Endothelial cell of hepatic sinusoid (primary cell): ENCODE measurements around the gene SEPHS1.
"Not testable (repeated sequence)": the region's sequence is repeated elsewhere in the genome, so short reads cannot be mapped to it uniquely, and the experiment has no call there.

ENCODE experiments used
- in situ Hi-C: cut with HindIII; loops from 2 replicates; pipeline ENCODE4 v1.10.0; 2017; ENCODE audit warnings: low sequenced_read_pairs

SEPHS1 gene, protein sequence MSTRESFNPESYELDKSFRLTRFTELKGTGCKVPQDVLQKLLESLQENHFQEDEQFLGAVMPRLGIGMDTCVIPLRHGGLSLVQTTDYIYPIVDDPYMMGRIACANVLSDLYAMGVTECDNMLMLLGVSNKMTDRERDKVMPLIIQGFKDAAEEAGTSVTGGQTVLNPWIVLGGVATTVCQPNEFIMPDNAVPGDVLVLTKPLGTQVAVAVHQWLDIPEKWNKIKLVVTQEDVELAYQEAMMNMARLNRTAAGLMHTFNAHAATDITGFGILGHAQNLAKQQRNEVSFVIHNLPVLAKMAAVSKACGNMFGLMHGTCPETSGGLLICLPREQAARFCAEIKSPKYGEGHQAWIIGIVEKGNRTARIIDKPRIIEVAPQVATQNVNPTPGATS

DNA sequence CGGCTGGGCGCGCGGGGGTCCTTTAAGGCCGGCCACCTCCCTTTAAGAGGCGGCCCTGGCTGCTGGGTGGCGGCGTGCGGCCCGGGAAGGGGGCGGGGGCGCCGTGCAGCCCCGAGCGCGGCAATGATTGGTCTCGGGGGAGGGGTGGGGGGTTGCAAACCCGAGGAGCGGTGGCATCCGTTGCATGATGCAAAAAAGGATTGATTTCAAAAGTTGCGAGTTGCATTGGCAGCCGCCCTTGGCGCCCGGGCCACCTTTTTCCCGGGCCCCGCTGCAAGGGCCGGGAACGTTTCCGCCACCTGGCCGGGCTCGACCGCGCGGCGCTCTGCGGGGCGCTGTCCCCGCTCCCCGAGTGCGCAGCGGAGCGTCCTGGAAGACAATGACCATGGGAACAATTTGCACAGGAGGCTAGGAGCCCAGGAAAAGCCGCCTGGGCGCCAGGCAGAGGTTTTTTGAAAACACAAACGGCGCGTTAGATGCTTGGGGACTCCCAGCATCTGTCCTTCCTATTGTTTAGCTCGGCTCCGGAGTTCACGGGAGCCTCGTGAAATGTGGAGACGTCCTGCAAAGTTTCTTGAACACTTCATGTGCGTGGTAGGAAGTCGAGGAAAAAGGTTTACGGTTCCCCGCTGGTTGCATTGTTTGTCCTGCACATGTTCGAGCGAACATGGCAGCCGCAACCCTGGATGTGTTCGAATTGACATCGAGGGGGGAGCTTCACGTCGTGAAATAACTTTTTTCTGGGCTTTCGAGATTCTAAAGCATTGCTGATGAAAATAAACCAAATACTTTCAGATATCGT is at the start of gene SEPHS1:
Gene SEPHS1 (minus strand): TSS at position 78 of the 802 bp plus-strand sequence. CDS start 3,343 bp downstream, outside the sequence.
- in situ Hi-C loops, result no loop called here

DNA sequence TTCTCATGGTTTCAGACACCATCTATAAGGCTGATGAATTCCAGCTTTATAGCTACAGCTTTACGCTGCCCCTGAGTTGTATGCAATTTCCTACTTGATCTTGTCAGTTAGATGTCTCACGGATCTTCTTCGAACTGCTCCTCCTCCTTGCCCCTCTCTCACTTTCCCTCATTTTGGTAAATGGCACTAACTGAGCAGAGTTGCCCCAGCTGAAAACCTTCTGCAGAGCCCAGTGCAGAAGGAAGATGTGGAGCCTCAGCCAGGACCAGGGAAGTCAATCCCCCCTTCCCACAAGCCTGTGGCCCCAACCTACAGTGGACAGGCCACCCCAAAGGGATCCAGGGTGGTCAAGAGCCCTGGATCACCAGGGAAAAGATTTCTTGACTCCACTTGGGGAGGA is 49.0 kb upstream of the SEPHS1 start:
- in situ Hi-C loops, result no loop called here

DNA sequence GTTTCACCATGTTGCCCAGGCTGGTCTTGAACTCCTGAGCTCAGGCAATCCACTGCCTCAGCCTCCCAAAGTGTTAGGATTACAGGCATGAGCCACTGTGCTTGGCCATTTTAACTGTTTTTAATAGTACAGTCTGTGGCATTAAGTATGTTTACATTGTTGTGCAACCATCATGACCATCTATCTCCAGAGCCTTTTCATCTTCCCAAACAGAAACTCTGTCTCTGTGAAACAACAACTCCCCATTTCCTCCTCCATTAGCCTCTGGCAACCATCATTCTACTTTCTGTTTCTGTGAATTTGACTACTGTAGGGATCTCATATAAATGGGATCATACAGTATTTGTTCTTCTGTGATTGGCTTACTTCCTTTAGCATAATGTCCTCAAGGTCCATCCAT is 48.3 kb upstream of the SEPHS1 start:
- in situ Hi-C loops, result no loop called here

DNA sequence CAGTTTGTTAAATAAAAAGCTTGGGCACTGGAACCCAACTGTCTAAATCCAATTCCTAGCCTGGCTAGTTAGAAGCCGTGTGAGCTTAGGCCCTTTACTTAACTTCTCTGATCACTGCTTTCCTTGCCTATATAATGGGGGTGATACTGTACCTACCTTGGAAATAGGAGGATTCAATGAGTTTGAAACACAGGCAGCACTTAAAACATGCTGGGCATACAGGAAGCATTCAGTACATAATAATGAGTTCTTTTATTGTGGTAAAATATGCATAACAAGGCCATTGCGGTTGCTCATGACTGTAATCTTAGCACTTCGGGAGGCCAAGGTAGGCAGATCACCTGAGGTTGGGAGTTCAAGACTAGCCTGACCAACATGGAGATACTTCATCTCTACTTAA is 47.4 kb upstream of the SEPHS1 start:
- in situ Hi-C loops, result no loop called here

DNA sequence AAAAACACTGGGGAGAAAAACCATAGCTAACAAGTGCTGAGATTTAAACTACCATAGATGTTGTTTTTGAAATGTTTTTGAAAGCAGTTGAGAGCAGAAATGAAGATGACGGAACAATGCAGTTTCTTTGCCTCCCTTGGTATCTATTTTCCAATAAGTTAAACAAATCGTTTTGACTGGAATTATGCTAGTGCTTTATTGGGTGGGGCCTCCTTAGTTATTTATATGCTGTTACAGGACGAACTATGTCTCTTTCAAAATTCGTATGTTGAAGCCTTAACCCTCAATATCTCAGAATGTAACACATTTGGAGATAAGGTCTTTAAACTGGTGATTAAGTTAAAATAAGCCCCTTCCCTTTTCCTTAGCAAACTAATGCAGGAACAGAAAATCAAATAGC is 45.5 kb upstream of the SEPHS1 start:
- in situ Hi-C loops, result no loop called here

DNA sequence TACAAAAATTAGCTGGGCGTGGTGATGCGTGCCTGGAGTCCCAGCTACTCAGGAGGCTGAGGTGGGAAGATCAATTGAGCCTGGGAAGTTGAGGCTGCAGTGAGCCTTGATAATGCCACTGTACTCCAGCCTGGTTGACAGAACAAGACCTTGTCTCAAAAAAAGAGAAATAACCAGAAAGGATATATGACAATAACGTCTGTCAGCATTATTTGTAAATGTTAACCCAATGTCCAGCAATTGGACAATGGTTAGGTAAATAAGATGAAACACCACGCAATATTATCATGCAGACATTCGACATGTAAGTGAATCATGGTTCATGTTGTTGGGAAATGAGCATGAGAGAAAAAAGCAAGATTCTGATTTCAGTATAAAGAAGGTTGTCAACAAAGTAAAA is 44.6 kb upstream of the SEPHS1 start:
- in situ Hi-C loops, result no loop called here

DNA sequence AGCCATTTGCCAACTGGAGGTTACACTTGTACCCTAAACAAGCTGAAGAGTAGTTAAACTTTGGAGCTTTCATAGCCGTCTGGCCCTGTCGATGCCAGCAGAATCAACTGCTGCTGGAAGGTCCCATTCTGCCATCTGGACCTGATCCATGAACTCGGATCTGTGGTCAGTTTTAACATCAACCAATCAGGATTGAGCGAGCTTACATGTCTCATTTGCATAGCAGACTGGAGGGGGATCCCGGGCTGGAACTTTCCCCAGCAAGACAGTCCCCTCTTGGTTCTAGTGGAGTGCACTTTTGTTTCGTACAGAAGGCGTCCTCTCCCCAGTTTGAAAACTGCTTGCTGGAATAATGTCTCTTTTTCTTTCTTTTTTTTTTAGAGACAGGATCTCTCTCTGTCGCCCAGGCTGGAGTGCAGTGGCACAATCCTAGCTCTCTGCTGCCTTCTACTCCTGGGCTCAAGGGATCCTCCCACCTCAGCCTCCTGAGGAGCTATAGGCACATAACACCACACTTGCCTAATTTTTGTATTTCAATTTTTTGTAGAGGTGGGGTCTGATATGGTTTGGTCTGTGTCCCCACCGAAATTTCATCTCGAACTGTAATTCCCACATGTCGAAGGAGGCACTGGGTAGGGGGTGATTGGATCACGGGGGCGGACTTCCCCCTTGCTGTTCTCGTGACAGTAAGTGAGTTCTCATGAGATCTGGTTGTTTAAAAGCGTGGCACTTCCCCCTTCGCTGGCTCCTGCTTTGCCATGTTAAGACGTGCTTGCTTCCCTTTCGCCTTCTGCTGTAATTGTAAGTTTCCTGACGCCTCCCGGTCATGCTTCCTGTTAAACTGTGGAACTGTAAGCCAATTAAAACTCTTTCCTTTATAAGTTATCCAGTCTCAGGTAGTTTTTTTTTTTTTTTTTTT is 42.8 kb upstream of the SEPHS1 start:
- in situ Hi-C loops, result no loop called here

DNA sequence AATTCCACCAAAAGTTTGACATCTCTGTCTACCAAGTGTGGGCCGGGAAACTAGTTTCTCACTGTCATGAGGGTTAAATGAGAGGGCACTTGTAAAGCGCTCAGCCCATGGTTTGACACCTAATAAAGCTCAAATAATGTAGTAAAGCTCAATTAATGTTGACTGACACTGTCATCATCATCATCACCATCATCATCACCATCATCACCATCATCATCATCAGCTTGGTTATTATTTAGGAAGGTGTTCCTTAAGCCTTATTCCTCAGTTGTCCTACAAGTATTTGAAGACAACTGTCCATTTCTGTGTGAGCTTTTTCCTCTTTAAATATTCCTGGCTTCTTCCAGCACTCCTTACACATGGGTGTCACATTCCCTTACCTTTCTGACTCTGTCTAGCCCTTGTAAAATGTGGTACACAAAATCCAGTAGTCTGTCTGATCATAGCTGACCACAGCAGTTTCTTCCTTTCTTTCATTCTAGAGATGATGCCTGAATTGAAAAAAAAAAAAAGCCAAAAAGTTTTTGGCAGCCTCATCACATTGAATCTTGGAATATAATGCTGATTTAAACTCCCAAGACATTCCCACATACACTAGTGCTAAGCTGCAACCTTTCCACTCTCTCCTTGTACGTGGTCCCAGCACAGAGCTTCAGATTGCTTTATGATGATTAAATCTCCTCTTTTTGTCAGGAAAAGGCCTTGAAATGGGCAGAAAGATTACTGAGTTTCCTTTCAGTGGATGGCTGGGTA is 40.6 kb upstream of the SEPHS1 start:
- in situ Hi-C loops, result no loop called here

DNA sequence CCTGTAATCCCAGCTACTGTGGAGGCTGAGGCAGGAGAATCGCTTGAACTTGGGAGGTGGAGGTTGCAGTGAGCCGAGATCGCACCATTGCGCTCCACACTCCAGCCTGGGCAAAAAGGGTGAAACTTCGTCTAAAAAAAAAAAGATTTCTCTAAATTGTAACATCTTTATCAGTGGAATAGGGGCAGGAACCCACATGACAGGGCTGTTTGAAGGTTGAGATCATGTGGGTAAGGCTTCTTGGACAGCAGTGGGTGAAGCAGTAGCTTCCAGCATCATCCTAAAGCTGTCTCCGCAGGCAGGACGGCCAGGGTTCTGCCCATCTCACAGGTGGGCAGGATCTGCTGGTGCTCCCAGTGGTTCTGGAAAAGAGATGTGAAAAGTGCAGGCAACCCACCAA is 37.9 kb upstream of the SEPHS1 start:
- in situ Hi-C loops, result no loop called here

DNA sequence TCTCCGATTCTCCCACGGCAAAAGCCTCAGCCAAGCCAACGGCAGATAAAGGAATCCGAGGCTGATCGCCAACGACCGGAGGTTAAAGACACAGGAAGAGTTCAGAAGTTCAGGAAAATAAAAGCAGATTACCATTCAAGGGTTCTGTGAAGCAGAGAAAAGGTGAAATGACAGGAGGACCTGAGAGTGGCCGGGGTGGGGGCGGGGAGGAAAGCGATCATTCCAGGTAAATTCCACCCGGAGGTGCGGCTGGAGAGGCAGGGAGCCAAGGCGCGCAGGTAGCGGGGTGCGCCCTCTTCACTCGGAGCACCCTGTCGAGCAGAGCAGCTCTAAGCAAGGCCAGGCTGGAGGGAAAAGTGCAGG is 35.3 kb upstream of the SEPHS1 start:
- in situ Hi-C loops, result no loop called here

DNA sequence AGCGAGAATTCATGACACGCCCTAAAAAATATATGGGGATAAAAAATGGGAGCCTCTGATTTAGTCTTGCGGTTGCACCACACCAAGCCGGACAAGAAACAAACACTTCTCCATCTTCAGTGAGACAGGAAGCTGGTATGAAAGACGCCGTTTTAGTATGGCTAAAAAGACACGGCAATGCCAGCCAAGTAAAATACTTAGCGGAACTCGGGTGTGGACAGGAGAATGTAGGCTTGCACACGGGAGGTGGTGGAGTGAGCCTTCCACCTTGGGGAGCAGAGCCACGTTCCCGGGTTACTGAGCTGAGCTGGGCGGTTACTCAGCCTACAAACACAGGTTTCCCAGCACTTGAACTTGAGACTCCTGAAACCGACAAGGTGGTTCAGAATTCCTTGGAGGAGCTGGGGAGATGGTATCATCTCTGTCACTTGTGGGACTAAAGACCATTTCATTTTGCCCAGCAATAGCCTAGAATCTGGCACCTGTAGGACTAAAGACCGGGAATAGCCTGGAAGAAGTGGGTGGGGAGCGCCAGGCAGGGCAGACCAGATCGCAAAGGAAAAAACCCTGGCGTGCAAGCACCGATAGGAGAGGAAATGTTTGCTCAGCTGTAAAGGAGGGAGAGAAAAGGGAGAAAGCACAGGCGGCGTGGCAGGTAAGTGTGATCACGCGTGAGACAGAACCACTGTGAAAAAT is 34.8 kb upstream of the SEPHS1 start:
- in situ Hi-C loops, result no loop called here

DNA sequence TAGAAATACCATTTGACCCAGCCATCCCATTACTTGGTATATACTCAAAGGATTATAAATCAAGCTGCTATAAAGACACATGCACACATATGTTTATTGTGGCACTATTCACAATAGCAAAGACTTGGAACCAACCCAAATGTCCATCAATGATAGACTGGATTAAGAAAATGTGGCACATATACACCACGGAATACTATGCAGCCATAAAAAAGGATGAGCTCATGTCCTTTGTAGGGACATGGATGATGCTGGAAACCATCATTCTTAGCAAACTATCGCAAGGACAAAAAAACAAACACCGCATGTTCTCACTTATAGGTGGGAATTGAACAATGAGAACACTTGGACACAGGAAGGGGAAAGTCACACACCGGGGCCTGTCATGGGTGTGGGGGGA is 31.0 kb upstream of the SEPHS1 start:
- in situ Hi-C loops, result not testable (repeated sequence)

DNA sequence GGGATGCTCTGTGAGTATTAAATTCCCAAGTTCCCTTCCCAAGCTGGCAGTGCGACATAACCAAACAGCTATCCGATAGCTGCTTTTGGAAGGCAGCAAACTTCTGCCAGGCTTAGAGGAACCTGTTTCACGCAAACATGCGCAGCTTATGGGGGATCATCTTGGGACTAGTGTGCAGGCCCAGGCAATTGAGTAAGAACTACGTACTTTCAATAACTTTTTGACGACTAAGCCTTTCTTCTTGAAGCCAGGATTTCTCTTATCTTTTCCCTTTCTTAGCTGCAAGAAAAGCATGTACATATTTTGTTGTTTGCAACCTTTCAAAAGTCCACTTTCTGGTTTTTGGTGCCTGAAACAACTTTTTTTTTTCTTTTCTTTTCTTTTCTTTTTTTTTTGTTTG is 28.7 kb upstream of the SEPHS1 start:
- in situ Hi-C loops, result no loop called here

DNA sequence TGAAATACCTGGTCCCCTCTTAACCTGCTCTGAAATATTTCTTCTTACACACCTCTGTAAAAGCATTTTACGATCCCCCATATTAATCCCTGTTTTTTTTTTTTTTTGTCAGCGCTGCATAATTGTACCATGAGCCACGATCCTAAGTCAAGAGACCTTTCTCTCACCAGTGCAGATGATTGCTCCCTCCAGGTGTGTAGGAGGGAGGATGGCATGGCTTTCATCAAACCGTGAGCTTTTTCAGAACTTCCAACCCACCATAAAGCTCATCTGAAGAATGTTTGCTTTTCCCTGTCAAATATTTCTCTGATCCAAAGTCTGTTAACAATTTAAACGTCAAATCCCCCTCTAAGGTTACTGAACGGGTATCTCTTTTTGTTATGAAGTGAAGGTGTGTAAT is 28.2 kb upstream of the SEPHS1 start:
- in situ Hi-C loops, result no loop called here

DNA sequence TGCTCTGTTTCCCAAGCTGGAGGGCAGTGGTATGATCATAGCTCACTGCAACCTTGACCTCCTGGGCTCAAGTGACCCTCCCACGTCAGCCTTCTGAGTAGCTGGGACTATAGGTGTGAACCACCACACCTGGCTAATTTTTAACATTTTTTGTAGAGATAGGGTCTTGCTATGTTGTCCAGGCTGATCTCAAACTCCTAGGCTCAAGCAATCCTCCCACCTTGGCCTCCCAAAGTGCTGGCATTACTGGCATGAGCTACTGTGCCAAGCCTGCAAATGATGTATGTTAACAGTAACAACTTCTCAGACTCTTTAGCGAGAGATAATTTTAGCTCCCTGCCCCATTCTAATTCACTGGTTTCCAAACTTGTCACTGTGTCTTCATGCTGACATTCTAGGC is 27.7 kb upstream of the SEPHS1 start:
- in situ Hi-C loops, result no loop called here

DNA sequence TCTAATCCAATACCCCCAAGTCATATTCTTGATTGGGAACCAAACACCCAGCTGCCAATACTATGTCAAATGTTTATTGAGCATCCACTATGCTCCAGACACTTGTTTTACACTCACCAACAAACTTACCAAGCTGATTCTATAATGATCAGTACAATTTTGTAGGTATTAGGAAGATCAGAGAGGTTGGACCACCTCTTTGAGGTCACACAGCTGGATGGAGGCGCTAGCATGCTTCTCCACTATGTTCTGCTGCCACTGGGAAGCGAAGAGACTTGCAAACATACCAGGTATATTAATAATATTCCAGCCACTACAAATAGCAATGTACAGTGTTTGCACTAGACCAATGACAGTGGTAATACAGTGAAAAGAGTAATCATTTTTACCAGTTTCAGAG is 25.6 kb upstream of the SEPHS1 start:
- in situ Hi-C loops, result no loop called here

DNA sequence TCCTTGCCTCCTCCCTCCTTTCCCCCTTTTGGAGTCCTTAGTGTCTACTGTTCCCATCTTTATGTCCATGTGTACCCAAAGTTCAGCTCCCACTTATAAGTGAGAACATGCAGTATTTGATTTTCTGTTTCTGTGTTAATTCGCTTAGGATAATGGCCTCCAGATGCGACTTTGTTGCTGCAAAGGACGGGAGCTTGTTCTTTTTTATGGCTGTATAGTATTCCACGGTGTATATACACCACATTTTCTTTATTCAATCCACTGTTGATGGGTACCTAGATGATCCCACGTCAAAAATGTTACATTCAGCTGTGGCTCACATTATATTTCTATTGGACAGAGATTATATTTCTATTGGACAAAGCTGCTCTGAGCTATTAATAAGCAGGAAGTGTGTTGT is 24.4 kb upstream of the SEPHS1 start:
- in situ Hi-C loops, result no loop called here

DNA sequence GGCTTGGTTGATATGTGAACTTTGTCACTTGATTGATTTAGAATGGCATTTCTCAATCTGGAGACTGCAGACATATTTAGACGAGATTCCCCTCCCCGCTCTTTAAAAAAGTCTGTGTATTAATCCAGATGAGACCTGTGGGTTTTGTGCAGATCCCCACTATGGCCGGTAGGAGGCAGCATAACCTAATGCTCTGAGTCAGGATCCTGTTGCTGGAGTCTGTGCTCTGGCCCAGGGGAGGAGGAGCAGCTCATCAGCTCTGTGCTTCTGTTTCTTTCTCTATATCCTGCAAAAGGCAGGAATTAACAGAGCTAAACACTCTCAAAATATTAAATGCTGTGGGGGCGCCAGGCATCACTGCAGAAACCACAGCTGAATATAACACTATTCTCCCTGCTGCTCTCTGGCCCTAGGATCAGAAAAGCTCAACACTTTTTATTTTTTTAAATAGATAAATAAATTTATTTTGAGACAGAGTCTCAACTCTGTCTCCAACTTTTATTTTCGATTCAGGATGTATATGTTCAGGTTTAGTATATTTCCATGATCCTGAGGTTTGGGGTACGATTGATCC is 23.9 kb upstream of the SEPHS1 start:
- in situ Hi-C loops, result no loop called here

DNA sequence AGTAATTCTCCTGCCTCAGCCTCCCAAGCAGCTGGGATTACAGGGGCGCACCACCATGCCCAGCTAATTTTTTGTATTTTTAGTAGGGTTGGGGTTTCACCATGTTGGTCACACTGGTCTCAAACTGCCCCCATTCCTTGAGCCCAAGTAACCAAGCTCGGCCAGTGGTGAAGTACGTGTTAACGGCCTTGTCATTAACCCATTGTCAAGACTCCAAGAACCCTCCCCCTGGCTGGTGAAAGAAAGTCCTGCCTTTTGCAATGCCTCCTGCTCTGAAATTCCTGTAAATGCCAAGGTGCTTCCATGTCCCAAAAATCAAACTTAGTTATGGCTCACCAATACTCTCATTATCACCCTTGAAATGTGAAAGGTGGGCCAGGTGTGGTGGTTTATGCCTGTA is 18.8 kb upstream of the SEPHS1 start:
- in situ Hi-C loops, result no loop called here

DNA sequence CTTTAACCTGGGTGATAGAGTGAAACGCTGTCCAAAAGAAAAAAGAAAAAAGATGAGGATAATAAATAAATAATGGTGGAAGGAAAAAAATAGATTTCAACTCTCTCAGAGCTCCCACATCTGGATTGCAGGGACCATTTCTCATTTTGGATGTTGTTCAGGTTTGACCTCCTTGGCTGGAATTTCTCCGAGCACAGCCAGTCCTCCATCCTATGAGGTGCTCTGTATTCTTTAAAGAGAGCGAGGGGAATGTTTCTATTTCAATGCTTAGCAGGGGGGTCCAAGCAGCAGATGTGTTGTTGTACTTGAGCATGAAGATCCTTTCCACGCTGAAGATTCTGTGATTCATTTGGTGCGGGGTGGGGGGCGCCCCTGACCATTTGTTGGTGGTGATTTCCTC is 17.7 kb upstream of the SEPHS1 start:
- in situ Hi-C loops, result no loop called here
